ENCODE measurements around the gene KLRG1. TPM values are rescaled to one million over a fixed set of nuclear protein-coding genes. Genes with fewer than 3 reads are reported as not detected.

KLRG1 gene
- total RNA-seq, 1 experiment from 2014 or later = 0.38 TPM

- no TSS peak for BruUV-seq (replicated peaks)
- no peak overlapping the region for H3K27ac Mint-ChIP-seq (ENCODE audit: unreplicated experiment)
- intact Hi-C loops (cut with micrococcal nuclease; ENCODE audit: unreplicated experiment) = no loop called here
- no peaks in the 10 kb centered on the region for H3K27me3 Mint-ChIP-seq (ENCODE audit: unreplicated experiment)
- no peak overlapping the region for H3K4me3 Mint-ChIP-seq (ENCODE audit: low read depth, unreplicated experiment)
- H3K4me1 Mint-ChIP-seq (ENCODE audit: low read depth, unreplicated experiment) = no peaks in the 10 kb centered on the region
- no peaks in the 10 kb centered on the region for H3K36me3 Mint-ChIP-seq (ENCODE audit: insufficient read depth, unreplicated experiment)
- no peak for TF ChIP-seq CTCF (IDR thresholded peaks at IDR 0.05; ENCODE audit: unreplicated experiment)
- H3K9me3 Mint-ChIP-seq (ENCODE audit: low read depth, unreplicated experiment) = peaks cover 6% of the 10 kb centered on the region
- CTCF ChIA-PET = interaction anchor here (0.6 kb wide), 1 partner anchor 31 kb away, joined by 4 read pairs; no protein-coding TSS in a partner anchor
- no peak for DNase-seq
These were observed 33.3 kb upstream of the KLRG1 start for GRCh38 chr12:8956073-8956472.

DNA sequence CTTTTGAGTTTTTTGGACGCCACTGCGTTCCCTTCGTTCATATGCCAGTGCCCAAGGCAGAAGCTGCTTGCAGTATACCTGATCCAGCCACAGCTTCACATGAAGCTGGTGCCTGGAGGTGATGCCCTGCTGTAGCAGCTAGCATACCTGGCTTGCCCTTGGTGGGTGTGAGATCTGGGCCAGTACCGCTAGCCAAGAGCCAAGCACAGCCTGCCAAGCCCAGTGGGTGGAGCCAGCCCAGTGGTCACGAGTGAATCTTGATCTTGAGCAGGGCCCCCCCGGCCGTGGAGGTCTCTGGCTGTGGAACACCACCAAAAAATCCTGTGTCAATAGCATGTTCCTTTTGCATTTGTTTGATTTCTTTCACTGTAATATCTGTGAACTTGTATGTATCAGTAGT lies 32.6 kb upstream of the KLRG1 start:
- Mint-ChIP-seq H3K27ac (ENCODE audit: unreplicated experiment) (no peak overlapping the region), H3K4me3 (ENCODE audit: low read depth, unreplicated experiment) (no peak overlapping the region), H3K36me3 (ENCODE audit: insufficient read depth, unreplicated experiment) (no peaks in the 10 kb centered on the region), H3K9me3 (ENCODE audit: low read depth, unreplicated experiment) (peaks cover 6% of the 10 kb centered on the region), H3K4me1 (ENCODE audit: low read depth, unreplicated experiment) (no peaks in the 10 kb centered on the region), H3K27me3 (ENCODE audit: unreplicated experiment) (no peaks in the 10 kb centered on the region)
- CTCF ChIA-PET = no interaction called here
- no peak for DNase-seq
- BruUV-seq (replicated peaks) = no TSS peak
- intact Hi-C loops (cut with micrococcal nuclease; ENCODE audit: unreplicated experiment) = no loop called here
- no peak for TF ChIP-seq CTCF (IDR thresholded peaks at IDR 0.05; ENCODE audit: unreplicated experiment)

- no peak for DNase-seq
- CTCF ChIA-PET = no interaction called here
- no peak for TF ChIP-seq CTCF (IDR thresholded peaks at IDR 0.05; ENCODE audit: unreplicated experiment)
- H3K27ac Mint-ChIP-seq (ENCODE audit: unreplicated experiment) = no peak overlapping the region
- no peaks in the 10 kb centered on the region for H3K27me3 Mint-ChIP-seq (ENCODE audit: unreplicated experiment)
- peaks cover 6% of the 10 kb centered on the region for H3K9me3 Mint-ChIP-seq (ENCODE audit: low read depth, unreplicated experiment)
- H3K4me1 Mint-ChIP-seq (ENCODE audit: low read depth, unreplicated experiment) = no peaks in the 10 kb centered on the region
- intact Hi-C loops (cut with micrococcal nuclease; ENCODE audit: unreplicated experiment) = no loop called here
- no peaks in the 10 kb centered on the region for H3K36me3 Mint-ChIP-seq (ENCODE audit: insufficient read depth, unreplicated experiment)
- no peak overlapping the region for H3K4me3 Mint-ChIP-seq (ENCODE audit: low read depth, unreplicated experiment)
- no TSS peak for BruUV-seq (replicated peaks)
These were observed 31.8 kb upstream of the KLRG1 start for GRCh38 chr12:8957561-8957960.

DNA sequence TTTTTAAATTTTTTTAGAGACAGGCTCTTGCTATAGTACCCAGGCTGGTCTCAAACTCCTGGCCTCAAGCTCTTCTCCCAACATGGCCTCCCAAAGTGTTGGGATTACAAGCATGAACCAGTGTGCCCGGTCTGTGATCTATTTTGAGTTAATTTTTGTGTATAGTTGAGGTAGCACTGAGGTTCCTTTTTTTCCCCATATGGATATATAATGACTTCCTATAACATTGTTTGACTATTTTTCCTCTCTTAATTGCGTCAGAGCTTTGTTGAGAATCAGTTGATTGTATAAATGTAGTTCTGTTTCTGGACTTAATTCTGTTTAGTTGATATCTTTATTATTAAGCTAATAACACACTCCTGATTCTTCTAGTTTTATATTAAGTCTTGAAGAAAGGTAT lies 31.3 kb upstream of the KLRG1 start:
- no peak for TF ChIP-seq CTCF (IDR thresholded peaks at IDR 0.05; ENCODE audit: unreplicated experiment)
- no peaks in the 10 kb centered on the region for H3K4me1 Mint-ChIP-seq (ENCODE audit: low read depth, unreplicated experiment)
- H3K9me3 Mint-ChIP-seq (ENCODE audit: low read depth, unreplicated experiment) = peaks cover 2% of the 10 kb centered on the region
- no peak overlapping the region for H3K4me3 Mint-ChIP-seq (ENCODE audit: low read depth, unreplicated experiment)
- intact Hi-C loops (cut with micrococcal nuclease; ENCODE audit: unreplicated experiment) = no loop called here
- no TSS peak for BruUV-seq (replicated peaks)
- no peak overlapping the region for H3K27ac Mint-ChIP-seq (ENCODE audit: unreplicated experiment)
- H3K27me3 Mint-ChIP-seq (ENCODE audit: unreplicated experiment) = no peaks in the 10 kb centered on the region
- CTCF ChIA-PET = no interaction called here
- DNase-seq = no peak
- H3K36me3 Mint-ChIP-seq (ENCODE audit: insufficient read depth, unreplicated experiment) = no peaks in the 10 kb centered on the region

Data from Calu3 (cell line).